ENCODE measurements around the gene MT1A.

The MT1A gene

DNA sequence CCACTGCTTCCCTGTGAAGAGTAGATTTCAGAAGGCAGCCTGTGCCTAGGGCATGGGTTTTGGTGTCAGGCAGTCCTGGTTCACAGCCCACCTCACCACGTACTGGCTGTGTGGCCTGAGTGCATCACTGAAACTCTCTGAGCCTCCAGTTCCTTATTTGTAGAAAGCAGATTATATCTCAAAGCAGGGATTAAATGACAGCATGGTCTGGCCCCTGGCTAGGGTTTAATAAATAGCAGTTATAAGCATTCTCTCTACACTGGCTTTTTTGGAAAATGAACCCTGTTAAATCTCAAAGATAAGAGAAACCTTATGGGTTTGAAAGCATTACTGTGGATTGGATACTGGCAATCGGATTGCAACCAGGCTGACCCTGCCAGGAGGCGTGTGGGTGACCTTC is 8.9 kb upstream of the MT1A start:
- Histone ChIP-seq H3K27me3 (peaks cover 100% of the 10 kb centered on the region), H3K4me1 (peaks cover 11% of the 10 kb centered on the region), H3K4me3 (no peak overlapping the region), H3K27ac (no peak overlapping the region), H3K9ac (no peak overlapping the region), H4K20me1 (peaks cover 57% of the 10 kb centered on the region), H3K4me2 (no peak overlapping the region), H3K36me3 (no peaks in the 10 kb centered on the region), H3K9me3 (peaks cover under 1% of the 10 kb centered on the region; the same call in 1 of the 2 replicates)
- TF ChIP-seq Cebpa-rat (IDR thresholded peaks at IDR 0.05) = no peak

DNA sequence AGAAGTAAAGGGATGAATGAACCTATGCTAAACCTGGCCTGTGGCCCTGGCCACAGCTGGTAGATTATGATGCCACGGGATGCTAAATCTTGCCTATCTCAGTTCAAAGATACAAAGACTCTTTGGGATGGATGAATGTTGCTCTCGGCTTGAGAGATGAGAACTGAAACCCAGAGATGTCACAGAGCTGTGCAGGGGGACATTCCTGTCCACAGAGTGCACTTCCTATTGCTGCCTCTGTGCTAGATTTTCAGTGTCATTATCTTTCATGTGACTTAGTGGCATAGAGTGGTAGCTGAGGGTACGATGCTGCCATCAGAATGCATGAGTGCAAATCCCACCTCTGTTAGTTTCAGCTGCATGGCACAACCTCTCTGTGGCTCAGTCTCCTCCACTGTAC is 8.3 kb upstream of the MT1A start:
- no peak overlapping the region for H3K4me2 ChIP-seq
- no peak for TF ChIP-seq Cebpa-rat (IDR thresholded peaks at IDR 0.05)
- peaks cover 57% of the 10 kb centered on the region for H4K20me1 ChIP-seq
- H3K27ac ChIP-seq = no peak overlapping the region
- H3K36me3 ChIP-seq = no peaks in the 10 kb centered on the region
- no peak overlapping the region for H3K9ac ChIP-seq
- H3K27me3 ChIP-seq = peaks cover 100% of the 10 kb centered on the region
- H3K4me1 ChIP-seq = peaks cover 10% of the 10 kb centered on the region
- H3K4me3 ChIP-seq = no peak overlapping the region
- peaks cover 7% of the 10 kb centered on the region for H3K9me3 ChIP-seq

DNA sequence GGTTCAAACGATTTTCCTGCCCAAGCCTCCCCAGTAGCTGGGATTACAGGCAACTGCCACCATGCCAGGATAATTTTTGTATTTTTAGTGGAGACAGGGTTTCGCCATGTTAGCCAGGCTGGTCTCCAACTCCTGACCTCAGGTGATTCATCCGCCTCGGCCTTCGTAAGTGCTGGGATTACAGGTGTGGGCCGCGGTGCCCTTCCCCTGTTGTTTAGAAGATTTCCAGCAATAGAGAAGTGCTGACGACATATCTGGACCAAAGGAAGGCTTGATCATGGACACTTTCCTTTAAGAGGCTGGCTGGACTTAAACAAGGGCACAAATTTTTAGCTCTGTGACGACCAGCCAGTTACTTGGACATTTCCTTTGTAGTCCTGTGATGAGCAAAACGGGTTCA is 7.3 kb upstream of the MT1A start:
- peaks cover 100% of the 10 kb centered on the region for H3K27me3 ChIP-seq
- H4K20me1 ChIP-seq = peaks cover 57% of the 10 kb centered on the region
- no peak overlapping the region for H3K4me2 ChIP-seq
- peaks cover 16% of the 10 kb centered on the region for H3K9me3 ChIP-seq
- H3K4me1 ChIP-seq = no peaks in the 10 kb centered on the region
- no peak overlapping the region for H3K4me3 ChIP-seq
- no peak for TF ChIP-seq Cebpa-rat (IDR thresholded peaks at IDR 0.05)
- no peaks in the 10 kb centered on the region for H3K36me3 ChIP-seq
- H3K9ac ChIP-seq = no peak overlapping the region
- no peak overlapping the region for H3K27ac ChIP-seq

DNA sequence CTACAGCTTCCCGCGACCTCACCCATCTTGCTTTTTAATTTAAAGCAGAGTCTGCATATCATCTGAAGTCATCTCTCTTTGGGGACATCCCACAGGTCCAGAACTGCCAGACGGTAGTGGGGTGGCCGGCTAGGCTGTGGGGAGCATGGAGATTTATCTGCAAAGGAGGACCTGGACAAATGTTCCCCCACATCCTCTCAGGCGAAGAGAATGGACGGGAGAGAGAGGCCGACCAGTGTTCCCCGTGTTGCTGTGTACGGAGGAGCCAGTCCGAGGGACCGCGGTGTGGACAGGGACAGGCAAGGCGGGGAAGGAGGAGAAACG is 6.7 kb upstream of the MT1A start:
- Histone ChIP-seq H3K9me3 (peaks cover 16% of the 10 kb centered on the region), H3K27ac (no peak overlapping the region), H3K4me1 (no peaks in the 10 kb centered on the region), H3K9ac (no peak overlapping the region), H3K4me2 (no peak overlapping the region), H3K27me3 (peaks cover 100% of the 10 kb centered on the region), H4K20me1 (peaks cover 57% of the 10 kb centered on the region), H3K4me3 (no peak overlapping the region), H3K36me3 (no peaks in the 10 kb centered on the region)
- no peak for TF ChIP-seq Cebpa-rat (IDR thresholded peaks at IDR 0.05)

DNA sequence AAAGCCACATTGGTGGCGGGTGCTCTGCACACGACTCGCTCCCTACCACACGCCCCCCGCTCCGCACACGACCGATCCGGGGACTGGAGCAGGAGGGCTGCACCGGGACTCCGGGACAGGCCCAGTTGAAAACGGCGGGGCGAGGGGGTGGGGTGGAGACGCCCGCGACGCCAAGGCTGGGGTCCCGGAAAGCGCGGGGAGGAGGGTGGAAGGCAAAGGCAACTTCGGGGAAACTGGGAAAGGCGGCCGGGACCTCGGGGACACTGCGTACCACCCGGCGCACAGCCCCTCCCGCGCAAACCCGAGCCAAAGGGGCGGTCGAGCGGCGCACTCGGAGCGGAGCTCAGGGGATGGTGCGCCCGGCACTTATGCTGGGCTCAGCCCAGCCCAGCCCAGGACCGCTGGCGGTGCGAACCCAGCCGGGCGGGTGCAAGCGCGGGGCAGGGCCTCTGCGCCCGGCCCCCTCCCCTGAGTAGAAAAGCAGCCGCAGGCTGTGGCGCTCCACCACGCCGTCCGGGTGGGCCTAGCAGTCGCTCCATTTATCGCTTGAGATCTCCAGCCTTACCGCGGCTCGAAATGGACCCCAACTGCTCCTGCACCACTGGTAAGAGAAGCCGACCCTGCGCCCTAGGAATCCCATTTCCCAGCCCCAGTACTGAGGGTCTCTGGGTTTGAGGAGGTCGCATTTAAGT is 6.2 kb upstream of the MT1A start, which contains the start of gene MT1M:
TSS of gene MT1M (plus strand) at position 504 of the 692 bp plus-strand sequence. CDS start at position 577, 73 bp downstream.
- Histone ChIP-seq H3K27me3 (peaks cover 100% of the 10 kb centered on the region), H3K4me1 (no peaks in the 10 kb centered on the region), H3K36me3 (no peaks in the 10 kb centered on the region), H3K27ac (no peak within 1 kb of the TSS), H4K20me1 (peaks cover 61% of the 10 kb centered on the region), H3K4me3 (no peak within 1 kb of the TSS), H3K4me2 (no peak within 1 kb of the TSS), H3K9ac (no peak within 1 kb of the TSS), H3K9me3 (peaks cover 16% of the 10 kb centered on the region)
- TF ChIP-seq Cebpa-rat (IDR thresholded peaks at IDR 0.05) = no peak

DNA sequence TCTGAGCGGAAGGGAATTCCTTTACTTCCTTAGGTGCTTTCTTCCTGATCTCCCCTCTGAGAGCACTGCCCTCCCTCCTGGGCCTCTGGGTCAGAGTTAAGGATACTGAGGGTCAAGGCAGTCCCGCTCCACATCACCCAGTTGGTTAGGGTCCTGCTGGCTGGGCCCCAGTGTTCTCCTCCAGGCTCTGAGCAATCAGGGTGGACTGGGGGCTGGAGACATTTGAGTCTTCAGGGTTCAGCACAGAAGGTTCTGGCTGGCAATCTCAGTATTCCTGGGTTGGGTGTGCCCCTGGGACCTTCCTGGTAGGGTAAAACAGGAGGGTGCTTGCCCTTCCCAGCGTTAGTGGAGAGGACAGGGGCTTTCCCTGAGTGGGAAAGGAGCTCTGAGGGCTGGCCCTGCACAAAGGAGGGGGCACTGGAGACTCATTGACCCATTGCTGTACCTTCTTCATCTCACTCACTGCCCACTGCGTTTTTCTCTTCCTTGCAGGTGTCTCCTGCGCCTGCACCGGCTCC is 5.6 kb upstream of the MT1A start:
- Histone ChIP-seq H3K27me3 (peaks cover 100% of the 10 kb centered on the region), H4K20me1 (peaks cover 67% of the 10 kb centered on the region), H3K36me3 (no peaks in the 10 kb centered on the region), H3K4me3 (no peak overlapping the region), H3K27ac (no peak overlapping the region), H3K9ac (no peak overlapping the region), H3K4me2 (no peak overlapping the region), H3K9me3 (peaks cover 22% of the 10 kb centered on the region), H3K4me1 (no peaks in the 10 kb centered on the region)
- TF ChIP-seq Cebpa-rat (IDR thresholded peaks at IDR 0.05) = no peak

DNA sequence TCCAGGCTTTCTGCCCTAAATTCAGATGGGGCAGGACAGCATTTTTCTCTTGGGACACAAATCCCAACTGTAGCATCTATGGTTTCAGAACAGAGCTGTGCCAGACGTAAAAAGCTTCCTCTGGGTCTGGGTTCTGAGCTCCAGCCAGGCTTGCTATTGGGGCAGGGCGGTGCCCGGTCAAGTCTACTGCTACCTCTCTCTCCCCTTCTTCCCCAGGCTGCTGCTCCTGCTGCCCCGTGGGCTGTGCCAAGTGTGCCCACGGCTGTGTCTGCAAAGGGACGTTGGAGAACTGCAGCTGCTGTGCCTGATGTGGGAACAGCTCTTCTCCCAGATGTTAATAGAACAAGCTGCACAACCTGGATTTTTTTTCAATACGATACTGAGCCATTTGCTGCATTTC is 4.9 kb upstream of the MT1A start:
- Histone ChIP-seq H3K9ac (no peak overlapping the region), H3K4me2 (no peak overlapping the region), H3K4me3 (no peak overlapping the region), H4K20me1 (peaks cover 72% of the 10 kb centered on the region), H3K36me3 (no peaks in the 10 kb centered on the region), H3K27ac (no peak overlapping the region), H3K9me3 (peaks cover 28% of the 10 kb centered on the region), H3K4me1 (no peaks in the 10 kb centered on the region), H3K27me3 (peaks cover 100% of the 10 kb centered on the region)
- TF ChIP-seq Cebpa-rat (IDR thresholded peaks at IDR 0.05) = no peak

DNA sequence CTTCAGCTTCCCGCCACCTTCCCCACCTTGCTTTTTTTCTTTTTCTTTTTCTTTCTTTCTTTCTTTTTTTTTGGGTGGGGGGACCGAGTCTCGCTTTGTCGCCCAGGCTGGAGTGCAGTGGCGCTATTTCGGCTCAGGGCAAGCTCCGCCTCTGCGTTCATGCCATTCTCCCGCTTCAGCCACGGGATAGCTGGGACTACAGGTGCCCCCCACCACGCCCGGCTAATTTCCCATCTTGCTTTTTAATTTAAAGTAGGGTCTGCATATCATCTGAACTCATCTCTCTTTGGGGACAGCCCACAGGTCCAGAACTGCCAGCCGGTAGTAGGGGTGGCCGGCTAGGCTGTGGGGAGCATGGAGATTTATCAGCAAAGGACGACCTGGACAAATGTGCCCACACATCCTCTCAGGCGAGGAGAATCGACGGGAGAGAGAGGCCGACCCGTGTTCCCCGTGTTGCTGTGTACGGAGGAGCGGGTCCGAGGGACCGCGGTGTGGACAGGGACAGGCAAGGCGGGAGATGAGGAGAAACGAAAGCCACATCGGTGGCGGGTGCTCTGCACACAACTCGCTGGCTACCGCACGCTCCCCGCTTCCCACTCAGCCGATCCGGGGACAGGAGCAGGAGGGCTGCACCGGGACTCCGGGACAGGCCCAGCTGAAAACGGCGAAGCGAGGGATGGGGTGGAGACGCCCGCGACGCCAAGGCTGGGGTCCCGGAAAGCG is 3.6 kb upstream of the MT1A start:
- no peaks in the 10 kb centered on the region for H3K4me1 ChIP-seq
- peaks cover 30% of the 10 kb centered on the region for H3K9me3 ChIP-seq
- no peaks in the 10 kb centered on the region for H3K36me3 ChIP-seq
- H3K4me3 ChIP-seq = no peak overlapping the region
- peaks cover 100% of the 10 kb centered on the region for H3K27me3 ChIP-seq
- no peak for TF ChIP-seq Cebpa-rat (IDR thresholded peaks at IDR 0.05)
- H3K27ac ChIP-seq = no peak overlapping the region
- H3K4me2 ChIP-seq = no peak overlapping the region
- no peak overlapping the region for H3K9ac ChIP-seq
- peaks cover 75% of the 10 kb centered on the region for H4K20me1 ChIP-seq

DNA sequence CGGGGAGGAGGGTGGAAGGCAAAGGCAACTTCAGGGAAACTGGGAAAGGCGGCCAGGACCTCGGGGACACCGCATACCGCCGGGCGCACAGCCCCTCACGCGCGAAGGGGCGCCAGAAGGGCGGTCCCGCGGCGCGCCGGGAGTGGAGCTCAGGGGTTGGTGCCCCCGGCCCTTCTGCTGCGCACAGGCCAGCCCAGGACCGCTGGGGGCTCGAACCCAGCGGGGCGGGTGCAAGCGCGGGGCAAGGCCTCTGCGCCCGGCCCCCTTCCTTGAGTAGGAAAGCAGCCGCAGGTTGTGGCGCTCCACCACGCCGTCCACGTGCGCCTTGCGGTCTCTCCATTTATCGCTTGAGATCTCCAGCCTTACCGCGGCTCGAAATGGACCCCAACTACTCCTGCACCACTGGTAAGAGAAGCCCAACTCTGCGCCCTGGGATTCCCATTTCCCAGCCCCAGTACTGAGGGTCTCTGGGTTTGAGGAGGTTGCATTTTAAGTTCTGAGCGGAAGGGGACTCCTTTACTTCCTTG is 3.0 kb upstream of the MT1A start:
- Histone ChIP-seq H3K9me3 (peaks cover 30% of the 10 kb centered on the region), H3K36me3 (no peaks in the 10 kb centered on the region), H3K4me2 (no peak overlapping the region), H3K9ac (no peak overlapping the region), H3K27ac (no peak overlapping the region), H3K4me1 (no peaks in the 10 kb centered on the region), H4K20me1 (peaks cover 75% of the 10 kb centered on the region), H3K27me3 (peaks cover 100% of the 10 kb centered on the region), H3K4me3 (no peak overlapping the region)
- TF ChIP-seq Cebpa-rat (IDR thresholded peaks at IDR 0.05) = no peak

Data from BLaER1 (cell line).